Measurements from ENCODE around the gene GFOD1.
A peak's percentile ranks its signal among the peaks of the same experiment; 100 is the strongest.
"Not testable (repeated sequence)": the region's sequence is repeated elsewhere in the genome, so short reads cannot be mapped to it uniquely, and the experiment has no call there.

Gene GFOD1

GRCh38 chr6:13441778-13442177 is 45.6 kb downstream of the GFOD1 start:
- no peak for DNase-seq (ENCODE audit: low spot score)

- DNase-seq (ENCODE audit: low spot score) = no peak
Measured at GRCh38 chr6:13439644-13440043, 47.8 kb downstream of the GFOD1 start.

GRCh38 chr6:13438126-13438525 is 49.3 kb downstream of the GFOD1 start:
- DNase-seq (ENCODE audit: low spot score) = no peak

- no peak for DNase-seq (ENCODE audit: low spot score)
Measured at GRCh38 chr6:13437218-13437996, 50.0 kb downstream of the GFOD1 start.

GRCh38 chr6:13436399-13437217 is 50.8 kb downstream of the GFOD1 start:
- DNase-seq (ENCODE audit: low spot score) = no peak

- no peak for DNase-seq (ENCODE audit: low spot score)
Measured at GRCh38 chr6:13435477-13436246, 51.7 kb downstream of the GFOD1 start.

GRCh38 chr6:13434777-13435176 is 52.6 kb downstream of the GFOD1 start:
- DNase-seq (ENCODE audit: low spot score) = no peak

GRCh38 chr6:13434135-13434775 is 53.1 kb downstream of the GFOD1 start:
- not testable (repeated sequence) for DNase-seq (ENCODE audit: low spot score)

GRCh38 chr6:13433709-13434121 is 53.7 kb downstream of the GFOD1 start:
- no peak for DNase-seq (ENCODE audit: low spot score)

GRCh38 chr6:13432526-13433184 is 54.7 kb downstream of the GFOD1 start:
- DNase-seq (ENCODE audit: low spot score) = no peak

GRCh38 chr6:13431861-13432465 is 55.4 kb downstream of the GFOD1 start:
- DNase-seq (ENCODE audit: low spot score) = peak; percentile 55

GRCh38 chr6:13431059-13431656 is 56.2 kb downstream of the GFOD1 start:
- DNase-seq (ENCODE audit: low spot score) = no peak

- DNase-seq (ENCODE audit: low spot score) = no peak
Measured at GRCh38 chr6:13429406-13429753, 58.0 kb downstream of the GFOD1 start.

- no peak for DNase-seq (ENCODE audit: low spot score)
Measured at GRCh38 chr6:13428583-13429405, 58.6 kb downstream of the GFOD1 start.

GRCh38 chr6:13427801-13428582 is 59.4 kb downstream of the GFOD1 start:
- DNase-seq (ENCODE audit: low spot score) = no peak

- DNase-seq (ENCODE audit: low spot score) = no peak
Measured at GRCh38 chr6:13427316-13427715, 60.1 kb downstream of the GFOD1 start.

- no peak for DNase-seq (ENCODE audit: low spot score)
Measured at GRCh38 chr6:13425943-13426931, 61.2 kb downstream of the GFOD1 start.

Measured in Ammon's horn (tissue), 1 donor.